Astrocyte (in vitro differentiated cells and primary cell): ENCODE measurements around the gene CDHR5. TPM values are rescaled to one million over a fixed set of nuclear protein-coding genes. Genes with fewer than 3 reads are reported as not detected.
A peak's percentile ranks its signal among the peaks of the same experiment; 100 is the strongest.

ENCODE experiments used
- DNase-seq: peaks from one replicate; pipeline ENCODE4 v3.0.0-alpha.2; 2010; ENCODE audit warnings: low read depth
- FAIRE-seq: peaks from 2 replicates; lab custom pipeline; 2011; peaks lifted over from hg19 to GRCh38; lab: Jason Lieb, UNC
- H2AFZ ChIP-seq: 2 replicates; pipeline ENCODE4 v1.6.0; 2012; ENCODE audit warnings: low read depth, low read length, inconsistent platforms
- H3K27ac ChIP-seq: 2 replicates; pipeline ENCODE4 v1.5.1; 2011; ENCODE audit warnings: low read depth, low read length, inconsistent platforms
- H3K27me3 ChIP-seq: 2 replicates; pipeline ENCODE4 v1.6.0; 2011; ENCODE audit warnings: low read length, inconsistent platforms; ENCODE audit not compliant: insufficient read depth
- H3K36me3 ChIP-seq: 2 replicates; pipeline ENCODE4 v1.5.1; 2011; ENCODE audit warnings: low read length, inconsistent platforms; ENCODE audit not compliant: insufficient read depth
- H3K4me1 ChIP-seq: 2 replicates; pipeline ENCODE4 v1.5.1; 2011; ENCODE audit warnings: low read length, inconsistent platforms; ENCODE audit not compliant: insufficient read depth
- H3K4me2 ChIP-seq: 2 replicates; pipeline ENCODE4 v1.6.0; 2012; ENCODE audit warnings: low read length, inconsistent platforms
- H3K4me3 ChIP-seq: 2 replicates; pipeline ENCODE4 v1.5.1; 2011; ENCODE audit warnings: low read depth, mild to moderate bottlenecking, low read length, inconsistent platforms; ENCODE audit not compliant: insufficient read depth
- H3K79me2 ChIP-seq: 2 replicates; pipeline ENCODE4 v1.6.0; 2012; ENCODE audit warnings: mild to moderate bottlenecking, low read length, inconsistent platforms; ENCODE audit not compliant: insufficient read depth
- H3K9ac ChIP-seq: 2 replicates; pipeline ENCODE4 v1.6.0; 2012; ENCODE audit warnings: mild to moderate bottlenecking, low read length, inconsistent platforms
- H3K9me3 ChIP-seq: 2 replicates; pipeline ENCODE4 v1.5.1; 2012; ENCODE audit warnings: low read depth, mild to moderate bottlenecking, low read length, inconsistent platforms; ENCODE audit not compliant: insufficient read depth
- H4K20me1 ChIP-seq: 2 replicates; pipeline ENCODE4 v1.6.0; 2012; ENCODE audit warnings: low read length, inconsistent platforms; ENCODE audit not compliant: insufficient read depth
- H3K27ac Mint-ChIP-seq: one replicate; pipeline ENCODE4 v1.8.0; 2021; ENCODE audit warnings: mild to moderate bottlenecking, mixed read lengths; ENCODE audit not compliant: unreplicated experiment
- H3K27me3 Mint-ChIP-seq: one replicate; pipeline ENCODE4 v1.8.0; 2021; ENCODE audit warnings: low read depth, mixed read lengths; ENCODE audit not compliant: unreplicated experiment
- H3K36me3 Mint-ChIP-seq: one replicate; pipeline ENCODE4 v1.8.0; 2021; ENCODE audit warnings: low read depth, mixed read lengths; ENCODE audit not compliant: unreplicated experiment
- H3K4me1 Mint-ChIP-seq: one replicate; pipeline ENCODE4 v1.8.0; 2021; ENCODE audit warnings: low read depth, mixed read lengths; ENCODE audit not compliant: unreplicated experiment
- H3K4me3 Mint-ChIP-seq: one replicate; pipeline ENCODE4 v1.8.0; 2021; ENCODE audit warnings: mild to moderate bottlenecking, moderate library complexity, mixed read lengths; ENCODE audit not compliant: unreplicated experiment
- H3K9me3 Mint-ChIP-seq: one replicate; pipeline ENCODE4 v1.8.0; 2021; ENCODE audit warnings: mild to moderate bottlenecking, mixed read lengths; ENCODE audit not compliant: unreplicated experiment
- EZH2 ChIP-seq: IDR thresholded peaks from 2 replicates; pipeline ENCODE4 v1.6.1; 2012; ENCODE audit warnings: mild to moderate bottlenecking, low read length, inconsistent platforms; ENCODE audit not compliant: insufficient read depth
- total RNA-seq: library from RNA; stranded (reverse); gene quantifications from 2 replicates; pipeline ENCODE4 v1.2.1, GENCODE V29; 2021
- TF ChIP-seq, protein P1 (sequence below): IDR thresholded peaks from 2 replicates; pipeline ENCODE4 v1.5.1; 2011; ENCODE audit warnings: low read depth, mild to moderate bottlenecking, inconsistent platforms, low read length, moderate library complexity; ENCODE audit not compliant: insufficient read depth

Gene CDHR5
- total RNA-seq, 1 donor from 2014 or later = not detected

DNA sequence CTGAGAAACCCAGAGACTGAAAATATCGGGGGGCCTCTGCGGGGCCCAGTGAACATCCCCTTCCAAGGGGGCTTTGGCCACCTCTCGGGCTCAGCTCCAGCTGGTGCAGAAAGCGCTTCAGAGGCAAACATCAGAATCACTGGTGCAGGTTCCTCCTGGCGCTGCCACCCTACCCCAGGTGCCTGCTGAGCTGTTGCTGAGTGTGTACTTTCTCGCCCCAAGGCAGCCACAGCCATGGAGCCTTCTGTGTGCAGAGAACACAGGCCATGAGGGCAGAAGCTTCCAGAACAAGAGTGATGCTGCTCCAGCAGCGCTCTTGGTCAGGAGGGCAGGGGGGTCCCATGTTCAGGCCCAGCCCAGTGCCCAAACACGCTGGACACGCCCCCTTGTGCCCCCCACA lies 18.6 kb upstream of the CDHR5 start:
- Histone ChIP-seq H3K9me3 (no peaks in the 10 kb centered on the region), H2AFZ (no peak overlapping the region), H4K20me1 (peaks cover 24% of the 10 kb centered on the region), H3K4me3 (no peak overlapping the region), H3K27me3 (peaks cover 2% of the 10 kb centered on the region), H3K27ac (no peak overlapping the region), H3K4me1 (peaks cover 8% of the 10 kb centered on the region), H3K4me2 (no peak overlapping the region), H3K79me2 (no peaks in the 10 kb centered on the region), H3K36me3 (no peaks in the 10 kb centered on the region), H3K9ac (no peak overlapping the region)
- no peak overlapping the region for H3K27ac Mint-ChIP-seq
- H3K4me3 Mint-ChIP-seq = no peak overlapping the region
- H3K36me3 Mint-ChIP-seq = peaks cover 7% of the 10 kb centered on the region
- TF ChIP-seq, protein P1, sequence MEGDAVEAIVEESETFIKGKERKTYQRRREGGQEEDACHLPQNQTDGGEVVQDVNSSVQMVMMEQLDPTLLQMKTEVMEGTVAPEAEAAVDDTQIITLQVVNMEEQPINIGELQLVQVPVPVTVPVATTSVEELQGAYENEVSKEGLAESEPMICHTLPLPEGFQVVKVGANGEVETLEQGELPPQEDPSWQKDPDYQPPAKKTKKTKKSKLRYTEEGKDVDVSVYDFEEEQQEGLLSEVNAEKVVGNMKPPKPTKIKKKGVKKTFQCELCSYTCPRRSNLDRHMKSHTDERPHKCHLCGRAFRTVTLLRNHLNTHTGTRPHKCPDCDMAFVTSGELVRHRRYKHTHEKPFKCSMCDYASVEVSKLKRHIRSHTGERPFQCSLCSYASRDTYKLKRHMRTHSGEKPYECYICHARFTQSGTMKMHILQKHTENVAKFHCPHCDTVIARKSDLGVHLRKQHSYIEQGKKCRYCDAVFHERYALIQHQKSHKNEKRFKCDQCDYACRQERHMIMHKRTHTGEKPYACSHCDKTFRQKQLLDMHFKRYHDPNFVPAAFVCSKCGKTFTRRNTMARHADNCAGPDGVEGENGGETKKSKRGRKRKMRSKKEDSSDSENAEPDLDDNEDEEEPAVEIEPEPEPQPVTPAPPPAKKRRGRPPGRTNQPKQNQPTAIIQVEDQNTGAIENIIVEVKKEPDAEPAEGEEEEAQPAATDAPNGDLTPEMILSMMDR = no peak
- peaks cover 6% of the 10 kb centered on the region for H3K4me1 Mint-ChIP-seq
- DNase-seq = no peak
- H3K27me3 Mint-ChIP-seq = no peaks in the 10 kb centered on the region
- FAIRE-seq = no peak
- H3K9me3 Mint-ChIP-seq = no peaks in the 10 kb centered on the region

DNA sequence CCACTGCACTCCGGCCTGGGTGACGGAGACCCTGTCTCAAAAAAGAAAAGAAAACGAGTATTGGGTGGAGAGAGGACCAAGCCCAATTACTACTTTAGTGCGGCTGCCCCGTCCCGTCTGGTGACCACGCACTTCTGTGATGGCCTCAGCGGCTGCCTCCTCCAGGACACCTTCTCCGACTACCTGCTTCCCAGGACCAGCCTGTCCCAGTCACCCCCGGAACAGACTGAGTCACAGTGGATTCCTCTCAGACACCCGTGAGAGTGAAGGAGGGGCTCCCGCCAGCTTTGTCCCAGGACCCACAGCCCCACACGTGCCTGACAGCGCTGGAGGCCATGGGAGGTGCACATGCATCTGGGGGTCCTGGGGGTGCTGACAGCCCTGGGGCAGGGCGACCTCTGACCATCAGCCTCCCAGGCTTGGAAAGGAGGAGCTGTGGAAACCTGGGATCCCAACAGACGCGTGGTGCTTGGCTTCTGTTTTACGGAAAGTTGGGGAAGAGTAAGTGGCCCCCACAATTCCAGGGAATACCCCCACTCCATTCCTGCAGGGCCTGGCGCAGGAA lies 17.1 kb upstream of the CDHR5 start:
- H3K27ac ChIP-seq = no peak overlapping the region
- DNase-seq = no peak
- Mint-ChIP-seq H3K36me3 (peaks cover 4% of the 10 kb centered on the region), H3K27ac (no peak overlapping the region), H3K4me1 (peaks cover 6% of the 10 kb centered on the region), H3K4me3 (no peak overlapping the region), H3K9me3 (no peaks in the 10 kb centered on the region), H3K27me3 (peaks cover 2% of the 10 kb centered on the region)
- no peak overlapping the region for H2AFZ ChIP-seq
- no peaks in the 10 kb centered on the region for H3K36me3 ChIP-seq
- TF ChIP-seq EZH2 = no peak
- TF ChIP-seq, protein P1 = no peak
- no peak overlapping the region for H3K9ac ChIP-seq
- H3K27me3 ChIP-seq = peaks cover 12% of the 10 kb centered on the region
- H4K20me1 ChIP-seq = peaks cover 35% of the 10 kb centered on the region
- no peak overlapping the region for H3K4me3 ChIP-seq
- H3K9me3 ChIP-seq = no peaks in the 10 kb centered on the region
- peaks cover 11% of the 10 kb centered on the region for H3K4me1 ChIP-seq
- no peaks in the 10 kb centered on the region for H3K79me2 ChIP-seq
- no peak for FAIRE-seq
- H3K4me2 ChIP-seq = no peak overlapping the region

DNA sequence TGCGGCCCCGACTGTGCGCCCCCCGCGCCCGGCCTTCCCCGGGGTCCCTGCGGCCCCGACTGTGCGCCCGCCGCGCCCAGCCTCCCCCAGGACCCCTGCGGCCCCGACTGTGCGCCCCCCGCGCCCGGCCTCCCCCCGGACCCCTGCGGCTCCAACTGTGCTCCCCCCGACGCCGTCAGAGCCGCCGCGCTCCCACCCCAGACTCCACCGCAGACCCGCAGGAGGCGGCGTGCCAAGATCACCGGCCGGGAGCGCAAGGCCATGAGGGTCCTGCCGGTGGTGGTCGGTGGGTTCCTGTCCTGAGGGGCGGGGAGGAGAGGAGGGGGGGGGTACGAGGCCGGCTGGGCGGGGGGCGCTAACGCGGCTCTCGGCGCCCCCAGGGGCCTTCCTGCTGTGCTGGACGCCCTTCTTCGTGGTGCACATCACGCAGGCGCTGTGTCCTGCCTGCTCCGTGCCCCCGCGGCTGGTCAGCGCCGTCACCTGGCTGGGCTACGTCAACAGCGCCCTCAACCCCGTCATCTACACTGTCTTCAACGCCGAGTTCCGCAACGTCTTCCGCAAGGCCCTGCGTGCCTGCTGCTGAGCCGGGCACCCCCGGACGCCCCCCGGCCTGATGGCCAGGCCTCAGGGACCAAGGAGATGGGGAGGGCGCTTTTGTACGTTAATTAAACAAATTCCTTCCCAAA lies 15.4 kb upstream of the CDHR5 start:
- Histone ChIP-seq H3K27ac (no peak overlapping the region), H3K36me3 (no peaks in the 10 kb centered on the region), H3K9me3 (no peaks in the 10 kb centered on the region), H3K4me3 (no peak overlapping the region), H2AFZ (no peak overlapping the region), H3K4me1 (peaks cover 11% of the 10 kb centered on the region), H3K9ac (no peak overlapping the region), H3K79me2 (no peaks in the 10 kb centered on the region), H3K4me2 (no peak overlapping the region), H3K27me3 (peaks cover 14% of the 10 kb centered on the region), H4K20me1 (peaks cover 44% of the 10 kb centered on the region)
- DNase-seq = no peak
- H3K9me3 Mint-ChIP-seq = no peaks in the 10 kb centered on the region
- H3K27me3 Mint-ChIP-seq = peaks cover 2% of the 10 kb centered on the region
- TF ChIP-seq, protein P1 = no peak
- TF ChIP-seq EZH2 = no peak
- H3K27ac Mint-ChIP-seq = peak overlapping the region; percentile 66
- FAIRE-seq = no peak
- no peak overlapping the region for H3K4me3 Mint-ChIP-seq
- H3K36me3 Mint-ChIP-seq = peaks cover 4% of the 10 kb centered on the region
- H3K4me1 Mint-ChIP-seq = peaks cover 6% of the 10 kb centered on the region
